Activated CD8-positive, alpha-beta memory T cell treated with anti-CD3 and anti-CD28 coated beads for 1 hour (primary cell): Measurements from ENCODE around the gene PRSS56.
"Not testable (repeated sequence)": the region's sequence is repeated elsewhere in the genome, so short reads cannot be mapped to it uniquely, and the experiment has no call there.

Experiments
- DNase-seq, 2 donors: peaks; one replicate each; pipeline ENCODE4 v3.0.0-alpha.2; 2020; ENCODE audit warnings: low read depth in 1 of 2; ENCODE audit errors: extremely low read depth in 1 of 2

PRSS56 gene

GRCh38 chr2:232568161-232568560 is 48.0 kb downstream of the PRSS56 start:
- no peak for DNase-seq

GRCh38 chr2:232569541-232569940 is 49.4 kb downstream of the PRSS56 start:
- DNase-seq = no peak

GRCh38 chr2:232570481-232570880 is 50.3 kb downstream of the PRSS56 start:
- not testable (repeated sequence) for DNase-seq

- DNase-seq = no peak
Observed at GRCh38 chr2:232571026-232571474, 50.9 kb downstream of the PRSS56 start.

- DNase-seq = no peak
Observed at GRCh38 chr2:232573042-232573441, 52.9 kb downstream of the PRSS56 start.

- no peak for DNase-seq
Observed at GRCh38 chr2:232573771-232574435, 53.7 kb downstream of the PRSS56 start.

GRCh38 chr2:232574674-232575403 is 54.7 kb downstream of the PRSS56 start:
- no peak for DNase-seq
